ENCODE measurements around the gene GALNT13.

Gene GALNT13

GRCh38 chr2:154495455-154495868 lies 623.7 kb downstream of the GALNT13 start:
- DNase-seq, result no peak

DNA sequence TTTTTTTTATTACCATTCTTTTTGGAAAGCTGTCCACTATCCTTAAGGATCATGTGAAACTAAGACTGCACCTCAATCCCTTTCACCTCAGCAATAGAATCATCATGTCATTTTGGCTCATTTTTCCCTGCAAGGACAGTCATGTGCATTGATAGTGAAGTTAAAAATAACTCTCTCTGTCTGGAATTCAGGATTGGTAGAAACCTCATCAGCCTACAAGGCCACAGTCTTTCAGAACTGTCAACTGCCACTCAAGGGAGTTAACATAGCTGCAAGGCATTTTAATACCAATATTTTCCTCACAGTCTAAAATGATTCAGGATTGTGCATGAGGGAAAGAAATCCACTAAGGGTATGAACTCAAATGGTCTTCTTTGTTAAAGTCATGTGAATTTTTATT lies 625.3 kb downstream of the GALNT13 start:
- no peak for DNase-seq

Data from activated CD8-positive, alpha-beta memory T cell treated with anti-CD3 and anti-CD28 coated beads, Interleukin-2, amount 50 U/mL, for 4 hours (primary cell).